ENCODE results near the gene DNAH5.

The DNAH5 gene

DNA sequence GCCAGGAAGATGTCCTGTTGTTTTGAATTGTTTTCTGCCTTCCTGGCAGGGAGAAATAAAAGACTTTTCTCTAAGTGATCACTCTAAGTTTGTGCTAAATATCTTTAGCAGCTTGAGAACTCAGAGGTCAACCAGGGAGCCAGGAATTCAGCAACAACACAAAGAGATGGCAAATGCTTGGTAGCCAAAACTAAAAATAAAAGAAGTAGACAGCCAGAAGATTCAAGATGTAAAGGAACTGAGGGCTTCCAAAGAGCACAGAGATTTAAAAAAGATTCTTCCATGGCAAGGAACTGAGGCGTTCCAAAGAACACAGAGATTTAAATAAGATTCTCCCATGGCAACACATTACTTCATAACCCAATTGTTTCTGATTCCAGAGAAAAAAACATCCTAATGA lies 9.6 kb downstream of the DNAH5 start:
- no peak for DNase-seq (ENCODE audit: low read depth)

DNA sequence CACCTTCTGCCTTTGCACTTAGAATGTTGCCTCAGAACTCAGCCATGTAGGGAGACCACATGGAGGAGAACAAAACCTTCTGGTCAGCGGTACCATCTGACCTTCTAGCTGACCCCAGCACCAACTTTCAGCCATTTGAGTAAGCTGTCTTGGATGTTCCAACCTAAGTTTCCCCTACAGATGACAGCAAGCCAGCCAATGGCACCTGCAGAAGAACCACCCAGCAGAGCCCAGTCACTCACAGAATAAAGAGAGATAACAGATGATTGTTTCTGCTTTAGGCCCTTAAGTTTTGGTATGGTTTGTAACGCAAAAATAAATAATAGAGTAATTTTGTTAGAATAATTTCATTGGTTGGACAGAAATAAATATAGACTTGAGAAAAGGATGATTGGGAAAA lies 10.4 kb downstream of the DNAH5 start:
- DNase-seq (ENCODE audit: low read depth): no peak

DNA sequence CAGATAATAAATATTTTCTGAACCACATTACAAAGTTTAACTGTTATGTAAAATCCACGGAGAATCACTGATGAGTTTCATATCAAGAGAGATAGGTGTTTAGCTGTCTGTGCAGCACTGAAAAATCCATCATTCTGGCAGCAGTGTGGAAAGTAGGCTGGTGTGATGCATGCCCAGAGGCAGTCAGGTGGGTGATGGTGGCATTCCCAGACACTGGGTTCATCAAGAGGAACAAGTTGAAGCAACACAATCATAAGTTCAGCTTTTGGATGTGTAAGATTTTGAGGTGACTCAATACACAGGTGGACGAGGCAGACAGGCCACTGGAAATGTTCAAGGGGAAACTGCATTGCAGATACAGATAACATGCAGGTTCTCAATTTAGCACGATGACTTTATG lies 11.9 kb downstream of the DNAH5 start:
- no peak for DNase-seq (ENCODE audit: low read depth)

DNA sequence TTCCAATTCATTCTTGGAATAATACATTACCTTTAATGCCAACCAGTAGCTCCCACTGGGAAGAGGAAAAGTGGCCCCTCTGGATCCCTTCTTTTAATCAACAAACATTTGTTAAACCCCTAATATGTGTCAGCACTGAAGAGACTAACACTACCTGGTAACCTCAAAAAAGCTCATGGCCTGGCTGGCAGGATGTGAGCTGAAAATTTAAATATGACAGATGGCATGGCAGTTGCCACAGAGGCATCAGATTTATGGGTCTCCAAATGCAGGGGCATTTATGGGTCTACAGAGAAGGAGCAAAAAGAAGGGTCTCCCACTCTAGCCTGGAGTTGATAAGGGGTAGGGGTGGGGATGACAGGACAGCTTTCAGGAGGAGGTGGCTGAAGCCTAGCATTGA lies 12.5 kb downstream of the DNAH5 start:
- DNase-seq (ENCODE audit: low read depth): no peak

DNA sequence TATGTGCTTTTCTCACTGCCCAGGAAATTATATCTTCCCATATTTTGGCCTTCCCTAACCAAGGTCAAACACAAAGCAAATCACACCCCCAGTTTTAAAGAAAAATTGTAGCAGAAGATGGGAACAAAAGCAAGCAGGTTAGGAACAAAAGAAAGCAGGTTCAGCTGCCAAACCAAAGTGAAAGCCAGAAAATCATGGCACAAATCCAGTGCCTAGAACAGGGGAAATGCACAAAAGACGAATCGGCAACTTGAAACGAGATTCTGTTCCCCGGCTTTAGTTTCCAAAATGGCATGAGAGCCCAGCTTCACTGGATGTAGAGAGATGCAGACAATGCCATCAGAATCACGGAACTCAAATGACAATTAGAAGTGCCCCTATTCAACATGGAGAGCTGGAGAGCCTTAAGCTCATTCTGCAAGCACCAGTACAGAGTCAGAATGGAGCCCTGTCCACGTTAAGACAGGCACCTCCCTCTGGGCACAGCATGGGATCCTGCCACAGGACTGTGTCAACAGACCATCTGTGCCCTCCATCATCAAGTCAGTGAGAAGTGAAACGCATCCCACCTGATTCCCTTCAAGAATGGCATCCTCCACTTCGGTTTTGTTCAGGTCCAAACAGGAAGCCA lies 13.8 kb downstream of the DNAH5 start:
- DNase-seq (ENCODE audit: low read depth): no peak

DNA sequence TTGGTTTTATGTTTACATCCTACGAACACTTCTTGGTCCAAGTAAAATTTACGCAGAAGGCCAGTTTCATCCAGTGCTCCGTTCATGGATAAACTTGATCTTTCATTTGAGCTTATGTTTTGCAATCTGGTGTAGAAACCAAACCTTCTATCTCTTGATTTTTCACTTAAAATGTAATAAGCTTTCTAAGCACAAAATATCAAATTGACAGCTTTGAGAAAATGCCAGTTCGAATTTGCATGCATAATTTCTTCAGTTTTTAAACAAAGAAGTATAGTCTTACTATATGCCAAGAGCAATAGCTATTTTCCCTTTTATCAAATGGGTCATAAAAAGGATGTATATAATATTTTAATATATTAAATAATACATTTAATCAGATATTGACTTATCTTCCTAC lies 17.8 kb downstream of the DNAH5 start:
- no peak for DNase-seq (ENCODE audit: low read depth)

DNA sequence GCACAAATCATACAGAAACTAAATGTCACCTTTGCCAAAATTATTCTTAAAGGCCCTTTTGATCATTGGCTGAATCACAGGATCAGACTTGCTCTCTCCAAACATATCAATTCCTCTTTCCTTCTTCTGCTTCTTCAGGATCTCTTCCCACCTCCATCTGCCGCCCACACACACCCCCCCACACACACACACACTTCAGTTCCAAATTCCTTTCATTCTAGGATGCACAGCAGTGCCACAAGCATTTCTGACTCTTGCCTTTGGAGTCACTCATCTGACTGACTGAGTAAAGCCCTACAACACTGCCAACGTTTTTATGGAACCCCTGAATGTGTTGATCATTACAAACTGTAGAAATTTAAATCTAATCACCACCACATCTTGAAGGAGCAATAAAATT lies 22.9 kb downstream of the DNAH5 start:
- peak; percentile 15 for DNase-seq (ENCODE audit: low read depth)

DNA sequence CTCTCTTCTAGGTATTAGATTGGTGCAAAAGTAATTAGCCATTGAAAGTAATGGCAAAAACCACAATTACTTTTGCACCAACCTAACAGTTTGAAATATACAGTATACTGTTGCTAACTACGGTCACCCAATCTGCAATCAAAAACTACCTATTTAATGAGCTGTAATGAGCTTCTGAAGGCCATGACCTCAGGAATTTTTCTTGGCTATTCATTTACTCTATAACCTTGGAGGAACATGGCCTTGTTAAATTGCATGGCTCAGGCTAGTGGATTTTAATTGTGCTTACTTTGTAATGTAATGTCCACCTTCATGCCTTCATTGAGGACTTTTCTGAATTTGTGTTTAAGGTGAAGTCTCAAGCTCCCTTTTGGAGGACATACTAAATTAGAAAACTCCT lies 24.7 kb downstream of the DNAH5 start:
- DNase-seq (ENCODE audit: low read depth): no peak

DNA sequence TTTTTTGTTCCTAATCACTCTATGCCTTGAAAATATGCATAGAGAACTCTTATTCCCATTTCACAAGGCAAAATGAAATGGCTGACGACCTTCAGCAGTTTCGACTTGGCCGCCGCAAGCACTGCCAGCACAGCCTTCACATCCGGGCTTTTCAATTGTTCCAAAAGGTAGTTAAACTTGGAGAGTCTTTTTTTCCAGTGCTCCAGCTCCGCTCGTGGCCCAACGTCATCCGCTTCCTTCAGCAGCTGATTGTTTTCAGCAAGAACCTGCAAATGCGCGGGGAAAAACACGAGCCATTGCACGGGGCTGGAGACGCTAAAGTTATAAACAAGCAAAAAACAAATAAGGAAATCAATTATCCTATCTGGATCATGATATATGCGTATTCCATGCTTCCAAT lies 25.4 kb downstream of the DNAH5 start:
- no peak for DNase-seq (ENCODE audit: low read depth)

DNA sequence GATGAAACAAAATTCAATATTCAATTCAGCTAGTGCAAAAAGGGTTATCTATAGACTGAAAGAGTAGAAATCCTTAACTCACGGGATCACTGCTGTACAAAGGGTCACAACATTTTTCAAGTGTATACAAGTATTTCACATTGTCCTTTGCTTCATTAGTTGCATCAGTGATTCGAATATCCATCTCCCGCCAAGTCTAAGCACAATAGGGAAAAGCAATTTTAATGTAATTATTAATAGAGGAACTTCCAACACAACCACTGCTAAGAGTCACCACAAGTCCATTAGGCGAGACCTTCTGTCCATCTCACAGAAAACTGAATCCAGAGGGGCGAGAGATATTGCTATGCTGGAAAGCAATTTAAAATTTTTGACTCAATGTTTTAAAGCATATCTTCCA lies 27.4 kb downstream of the DNAH5 start:
- DNase-seq (ENCODE audit: low read depth): no peak

DNA sequence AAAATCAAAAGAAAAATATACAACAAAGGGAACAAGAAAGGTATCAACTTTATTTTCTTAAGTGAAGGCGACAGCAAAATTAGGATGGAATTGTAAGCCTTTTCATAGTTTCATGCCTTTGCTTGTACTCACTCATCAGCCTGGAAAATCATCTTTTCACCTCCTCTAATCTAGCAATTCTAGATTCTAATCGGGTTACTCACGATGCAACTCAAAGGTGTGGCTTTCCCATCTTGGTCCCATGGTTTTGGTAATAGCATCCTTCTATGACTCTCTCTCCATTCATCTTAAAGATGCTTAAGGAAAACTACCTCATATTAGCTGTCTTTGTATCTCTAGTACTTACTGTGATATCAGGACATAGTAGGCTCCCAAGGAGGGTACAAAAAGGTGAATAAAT lies 30.5 kb downstream of the DNAH5 start:
- no peak for DNase-seq (ENCODE audit: low read depth)

DNA sequence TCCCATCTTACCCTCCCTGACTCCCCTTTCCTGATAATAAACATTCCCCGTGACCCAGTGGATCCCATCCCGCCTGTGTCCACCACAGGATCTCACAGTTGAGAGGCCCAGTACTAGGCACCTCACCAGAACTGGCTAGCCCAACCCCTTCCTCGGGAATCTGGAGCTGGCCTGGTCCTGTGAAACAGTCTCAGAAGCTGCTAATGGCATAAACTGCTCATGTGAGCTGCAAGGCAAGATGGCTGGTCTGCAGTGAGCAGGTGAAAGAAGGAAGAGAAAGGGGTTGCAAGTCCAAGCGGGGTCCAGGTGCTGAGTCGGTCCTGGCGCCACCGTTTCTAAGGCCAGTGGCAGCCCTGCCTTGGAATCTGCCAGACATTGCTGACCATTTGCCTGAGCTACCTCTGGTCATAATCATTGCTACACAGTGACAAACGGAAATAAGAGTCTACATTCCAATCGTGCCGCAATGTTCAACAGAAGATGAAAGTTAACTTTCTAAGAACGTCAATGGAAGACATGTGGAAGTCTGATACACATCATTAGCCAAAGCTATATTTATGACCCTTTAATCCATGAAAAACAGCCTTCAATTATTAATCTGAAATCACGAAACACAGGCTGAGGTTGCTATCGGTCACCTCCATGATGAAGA lies 33.7 kb downstream of the DNAH5 start:
- no peak for DNase-seq (ENCODE audit: low read depth)

DNA sequence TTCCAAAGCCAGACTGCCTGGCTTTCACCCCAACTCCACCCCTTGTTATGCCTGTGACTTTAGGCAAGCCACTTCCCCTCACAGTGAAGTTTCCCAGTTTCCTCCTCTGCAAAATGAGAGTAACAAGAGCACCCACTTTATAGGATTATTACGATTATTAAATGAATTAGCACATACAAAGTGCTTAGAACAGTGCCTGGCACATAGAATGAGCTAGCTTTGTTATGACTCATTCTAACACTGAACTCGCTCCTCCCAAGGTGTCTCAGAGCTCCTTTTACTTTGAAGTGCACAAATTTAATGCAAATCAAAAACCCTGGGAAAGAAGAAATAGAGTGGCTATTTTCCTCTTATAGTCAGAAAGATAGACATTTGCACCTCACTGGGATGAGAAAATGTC lies 34.3 kb downstream of the DNAH5 start:
- DNase-seq (ENCODE audit: low read depth): no peak

DNA sequence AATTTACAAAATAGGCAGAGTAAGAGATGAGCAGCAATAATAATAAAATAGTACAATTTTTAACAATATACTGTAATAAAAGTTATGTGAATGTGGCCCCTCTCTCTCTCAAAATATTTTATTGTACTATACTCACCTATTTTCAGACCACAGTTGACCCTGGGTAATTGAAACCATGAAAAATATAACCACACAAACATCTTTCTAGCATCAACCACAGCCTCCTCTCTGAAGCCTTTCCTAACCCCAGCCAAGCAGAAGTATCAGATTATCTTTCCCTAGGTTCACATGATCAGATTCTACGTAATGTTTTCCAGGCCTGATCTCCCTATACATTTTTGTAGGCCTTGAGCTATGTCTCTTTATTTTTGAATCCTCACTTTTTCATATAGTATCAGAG lies 35.2 kb downstream of the DNAH5 start:
- no peak for DNase-seq (ENCODE audit: low read depth)

DNA sequence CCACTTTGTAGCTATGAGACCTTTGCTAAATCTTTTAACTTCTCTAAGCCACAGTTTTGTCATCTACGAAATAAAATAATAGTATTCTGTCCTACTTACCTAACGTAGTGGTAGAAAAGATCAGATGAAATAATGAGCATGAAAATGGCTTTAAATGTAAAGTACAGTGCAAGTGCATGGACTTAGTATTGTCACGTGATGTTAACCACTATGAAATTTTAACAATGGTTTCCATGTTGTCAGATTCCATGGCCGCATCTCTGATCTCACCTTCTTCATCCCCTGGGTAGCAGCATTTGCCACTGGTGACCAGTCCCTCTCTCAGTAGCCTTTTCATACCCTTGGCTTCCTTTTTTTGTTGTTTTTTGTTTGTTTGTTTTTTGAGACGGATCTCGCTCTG lies 45.9 kb downstream of the DNAH5 start:
- DNase-seq (ENCODE audit: low read depth): no peak

DNA sequence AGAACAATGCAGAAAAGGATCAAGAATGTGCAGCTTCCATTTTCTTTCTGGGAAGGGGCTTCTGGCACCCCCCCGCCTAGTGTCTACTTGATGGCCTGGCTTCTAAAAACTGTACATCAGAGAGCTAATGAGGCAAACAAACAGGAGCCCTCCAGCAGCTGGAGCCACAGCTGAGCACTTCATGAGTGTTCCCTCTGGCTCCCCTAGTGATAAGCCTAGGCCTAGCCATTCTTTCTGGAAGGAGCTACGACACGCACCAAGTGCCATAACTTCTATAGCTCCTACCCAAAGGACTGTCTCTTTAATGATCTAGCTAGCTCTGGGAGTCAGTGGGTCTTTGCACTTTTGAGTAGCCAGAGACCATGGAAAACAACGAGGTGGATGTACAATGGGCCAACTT lies 66.1 kb downstream of the DNAH5 start:
- DNase-seq (ENCODE audit: low read depth): no peak

DNA sequence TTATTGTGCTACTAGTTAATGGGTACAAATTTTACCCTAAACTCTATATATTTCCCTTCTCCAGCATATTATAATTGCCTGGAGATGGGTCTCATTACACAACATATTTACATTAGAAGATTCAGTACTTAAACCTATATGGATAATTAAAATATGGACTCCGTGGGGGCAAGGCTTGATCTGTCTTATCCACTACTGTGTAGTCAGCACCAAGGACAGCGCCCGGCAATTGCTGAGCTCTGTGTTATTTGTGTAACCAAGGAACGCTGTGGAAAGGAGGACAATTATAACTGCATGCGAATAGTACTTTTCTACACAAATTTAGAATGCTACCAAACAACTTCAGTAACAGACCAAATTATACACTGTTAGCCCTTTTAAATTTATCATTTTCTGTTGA lies 77.7 kb downstream of the DNAH5 start:
- peak; percentile 32 for DNase-seq (ENCODE audit: low read depth)

DNA sequence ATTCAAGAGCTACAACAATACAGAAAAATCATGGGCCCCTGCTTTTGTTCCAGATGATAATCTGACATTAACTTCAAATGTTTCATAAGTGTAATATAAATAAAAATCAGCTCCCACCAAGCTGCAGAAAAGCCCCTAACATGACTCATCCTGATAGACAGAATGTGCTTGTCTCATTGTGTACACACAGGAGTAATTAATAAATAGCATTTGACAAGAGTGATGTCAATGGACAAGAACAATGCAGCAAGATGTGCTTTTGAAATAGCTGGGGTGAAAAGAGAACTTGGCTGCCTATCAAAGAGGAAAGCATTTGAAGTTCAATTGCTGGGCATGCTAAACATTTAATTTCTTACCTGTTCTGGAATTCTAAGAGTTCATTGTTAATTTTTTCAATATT lies 79.2 kb downstream of the DNAH5 start:
- no peak for DNase-seq (ENCODE audit: low read depth)

DNA sequence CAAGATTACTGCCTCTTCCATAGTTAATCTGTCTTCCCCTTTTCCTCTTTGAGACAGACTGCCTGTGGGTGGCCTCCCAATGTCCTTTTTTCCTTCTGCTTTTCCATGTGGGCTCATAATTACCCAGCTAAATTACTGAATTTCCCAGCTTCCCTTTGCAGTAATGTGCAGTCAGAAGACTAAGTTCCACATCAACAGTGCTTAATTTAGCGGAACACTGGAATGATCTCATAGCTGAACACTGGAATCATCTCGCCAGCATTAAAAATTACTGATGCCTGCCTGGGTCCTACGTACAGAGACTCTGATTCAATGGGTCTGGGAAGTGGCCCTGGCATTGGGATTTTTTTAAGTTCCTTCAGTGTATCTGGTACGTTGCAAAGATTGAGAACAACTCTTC lies 84.3 kb downstream of the DNAH5 start:
- DNase-seq (ENCODE audit: low read depth): no peak

DNA sequence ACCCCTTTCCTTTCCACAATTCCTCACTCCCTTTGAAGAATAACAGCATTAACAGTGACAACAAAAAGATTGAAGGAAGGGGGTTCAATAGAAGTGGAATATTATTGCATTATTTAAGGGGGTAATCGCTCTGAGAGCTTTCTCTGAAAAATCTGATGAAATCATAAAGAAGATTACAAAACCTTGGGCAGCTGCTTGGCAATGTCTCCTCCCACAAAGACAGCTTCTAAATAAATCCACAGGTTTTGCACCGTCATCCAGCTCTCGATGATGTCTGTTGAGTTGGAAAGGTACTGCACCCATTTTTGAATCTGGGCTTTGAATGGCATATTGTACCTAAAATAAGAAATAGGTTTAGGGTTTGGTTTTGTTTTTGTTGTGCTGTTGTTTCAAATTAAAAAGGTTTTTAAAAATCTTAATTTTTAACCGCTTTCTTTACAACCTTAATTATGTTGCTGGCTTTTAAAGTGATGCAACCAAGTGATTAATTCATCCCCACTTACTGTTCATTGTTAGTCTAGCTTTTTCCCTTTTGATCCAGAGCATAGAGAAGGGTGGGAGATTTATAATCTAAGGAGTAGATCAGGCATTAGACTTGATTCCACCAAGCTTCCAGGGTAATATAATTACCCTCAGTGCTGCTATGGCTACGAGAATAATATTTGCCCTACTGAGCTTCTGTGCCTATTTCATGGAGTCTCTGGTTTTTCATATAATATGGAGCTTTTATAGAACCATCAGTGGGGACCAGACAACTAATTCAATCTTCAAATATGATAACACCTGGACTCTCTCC lies 85.0 kb downstream of the DNAH5 start:
- no peak for DNase-seq (ENCODE audit: low read depth)

DNA sequence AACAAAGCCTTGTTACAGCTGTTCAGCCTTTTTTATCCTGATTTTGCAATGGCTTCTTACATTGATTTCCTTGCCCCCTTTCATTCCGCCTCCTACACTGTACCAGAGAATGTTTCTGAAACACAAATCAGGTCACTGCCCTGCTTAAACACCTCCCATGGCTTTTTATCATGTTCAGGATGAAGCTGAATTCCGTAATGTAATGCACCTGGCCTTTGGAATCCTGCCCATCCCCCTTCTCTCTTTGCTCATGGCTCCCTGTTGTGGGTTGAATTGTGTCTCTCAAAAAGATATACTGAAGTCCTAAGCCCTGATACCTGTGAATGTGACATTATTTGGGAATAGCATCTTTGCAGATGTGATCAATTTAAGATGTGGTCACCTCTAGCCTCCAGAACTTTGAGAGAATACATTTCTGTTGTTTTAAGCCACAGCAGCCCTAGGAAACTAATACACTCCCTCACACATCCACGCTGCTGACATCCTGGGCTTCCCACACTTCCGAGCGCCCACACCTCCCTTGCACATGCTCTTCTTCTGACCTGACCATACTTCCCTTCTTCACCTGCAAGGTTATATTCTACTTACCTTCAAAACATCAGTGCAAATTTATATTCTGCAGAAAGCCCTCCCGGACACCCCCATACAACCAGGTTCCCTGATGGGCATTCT lies 101.2 kb downstream of the DNAH5 start:
- DNase-seq (ENCODE audit: low read depth): no peak

DNA sequence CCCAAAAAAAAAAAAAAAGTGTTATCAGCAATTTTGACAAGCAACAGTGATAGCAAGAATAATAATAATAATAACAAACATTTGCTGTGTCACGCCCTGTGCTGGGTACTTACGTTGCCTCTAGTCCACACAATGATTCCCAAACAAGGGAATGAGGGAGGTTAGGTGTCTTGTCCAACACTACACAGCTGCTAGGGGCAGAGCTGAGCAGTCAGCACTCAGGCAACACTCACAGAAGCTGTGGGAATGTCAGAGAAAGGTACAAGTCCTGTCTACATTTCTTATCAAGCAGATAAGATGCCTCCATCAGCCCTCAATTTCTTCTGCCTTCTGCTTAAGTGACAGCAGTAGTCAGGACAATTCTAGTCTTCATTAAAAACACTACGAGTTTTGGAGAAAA lies 111.0 kb downstream of the DNAH5 start:
- no peak for DNase-seq (ENCODE audit: low read depth)

DNA sequence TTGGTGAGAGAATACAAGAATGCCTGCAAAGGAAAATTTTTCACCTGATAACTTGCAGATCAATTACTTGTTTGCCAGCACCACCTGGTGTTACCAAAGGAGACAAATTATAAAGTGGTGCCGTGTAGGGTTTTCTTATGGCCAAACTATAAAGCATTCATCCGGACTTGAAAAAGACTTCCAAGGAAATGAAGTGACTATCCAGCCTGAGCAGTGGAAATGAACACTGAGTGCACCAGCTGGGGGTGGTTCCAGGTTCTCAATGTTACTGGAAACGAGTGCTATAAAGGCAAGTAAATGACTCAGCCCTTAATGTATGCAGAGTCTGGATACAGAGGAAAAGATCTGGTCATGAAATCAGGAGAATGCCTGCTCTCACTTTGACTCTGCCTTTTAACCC lies 113.1 kb downstream of the DNAH5 start:
- peak; percentile 3 for DNase-seq (ENCODE audit: low read depth)

All from iris pigment epithelial cell (primary cell).